H1 (cell line): ENCODE data around the gene LYSET. TPM values are rescaled to one million over a fixed set of nuclear protein-coding genes. Genes with fewer than 3 reads are reported as not detected.

Source experiments
- CTCF ChIA-PET: fragments of 300-600 bp; sonication (Branson Sonifier 250); formaldehyde crosslinking; loops from one replicate; lab custom pipeline; 2021; ENCODE audit not compliant: partially characterized antibody; lab: Charles Lee
- POLR2A ChIA-PET: fragments of 300-600 bp; sonication (Branson Sonifier 250); formaldehyde crosslinking; loops from one replicate; lab custom pipeline; 2021; ENCODE audit warnings: inconsistent platforms; ENCODE audit not compliant: partially characterized antibody; lab: Charles Lee
- DNase-seq, 2 experiments: peaks; one replicate each; pipeline versions ENCODE4 v3.0.0 to v3.0.0-alpha.2; 2010 to 2022; ENCODE audit warnings: low spot score in 2 of 2, low read depth in 1 of 2, mixed read lengths in 1 of 2
- FAIRE-seq: peaks from 2 replicates; lab custom pipeline; 2011; peaks lifted over from hg19 to GRCh38; lab: Jason Lieb, UNC
- H2AFZ ChIP-seq: 2 replicates; pipeline ENCODE4 v1.8.1; 2012; ENCODE audit warnings: low read length, inconsistent platforms
- H2AK5ac ChIP-seq: 2 replicates; pipeline ENCODE4 v1.6.1; 2013; ENCODE audit warnings: low read depth, low read length
- H2BK120ac ChIP-seq: replicated peaks from 2 replicates; pipeline ENCODE3; 2013; ENCODE audit warnings: low read depth, low read length, inconsistent platforms
- H2BK12ac ChIP-seq: 2 replicates; pipeline ENCODE4 v1.6.1; 2013; ENCODE audit warnings: low read depth, low read length
- H2BK15ac ChIP-seq: 2 replicates; pipeline ENCODE4 v1.6.1; 2013; ENCODE audit warnings: low read length
- H2BK20ac ChIP-seq: 2 replicates; pipeline ENCODE4 v1.6.1; 2013; ENCODE audit warnings: low read length
- H2BK5ac ChIP-seq: 2 replicates; pipeline ENCODE4 v1.6.1; 2013; ENCODE audit warnings: low read depth, low read length
- H3K14ac ChIP-seq: 2 replicates; pipeline ENCODE4 v1.6.1; 2013; ENCODE audit warnings: inconsistent platforms; ENCODE audit not compliant: insufficient read length
- H3K18ac ChIP-seq: 2 replicates; pipeline ENCODE4 v1.6.1; 2013; ENCODE audit warnings: low read length; ENCODE audit errors: extremely low read depth
- H3K23ac ChIP-seq: 2 replicates; pipeline ENCODE4 v1.6.1; 2013; ENCODE audit warnings: inconsistent platforms; ENCODE audit not compliant: insufficient read length
- H3K23me2 ChIP-seq: 2 replicates; pipeline ENCODE4 v1.6.1; 2013; ENCODE audit warnings: low read depth, low read length
- H3K27ac ChIP-seq: 2 replicates; pipeline ENCODE4 v1.6.1; 2011; ENCODE audit warnings: low read depth, low read length, inconsistent platforms
- H3K27me3 ChIP-seq, 4 experiments: replicated peaks in 1 of 4; 1 replicate in 1 of 4; 2 replicates in 3 of 4; pipeline versions ENCODE4 v1.6.1 to v1.8.1; 2011 to 2013; ENCODE audit warnings: low read length in 3 of 4, mild to moderate bottlenecking in 3 of 4, inconsistent platforms in 2 of 4, mixed read lengths in 2 of 4, moderate library complexity in 1 of 4; ENCODE audit not compliant: control insufficient read depth in 3 of 4, insufficient read depth in 3 of 4; ENCODE audit errors: extremely low read depth in 1 of 4
- H3K36me3 ChIP-seq, 4 experiments: 2 replicates each; pipeline versions ENCODE4 v1.6.1 to v1.8.1; 2011 to 2013; ENCODE audit warnings: mild to moderate bottlenecking in 4 of 4, low read length in 3 of 4, moderate library complexity in 2 of 4, control low read depth in 1 of 4, inconsistent platforms in 1 of 4; ENCODE audit not compliant: insufficient read depth in 4 of 4, control insufficient read depth in 2 of 4
- H3K4ac ChIP-seq: replicated peaks from 2 replicates; pipeline ENCODE3; 2013; ENCODE audit warnings: low read length, low read depth, mixed read lengths, inconsistent platforms; ENCODE audit not compliant: insufficient read length
- H3K4me1 ChIP-seq, 4 experiments: replicated peaks in 1 of 4; 1 replicate in 1 of 4; 2 replicates in 3 of 4; pipeline versions ENCODE4 v1.6.1 to v1.8.1; 2011 to 2013; ENCODE audit warnings: low read length in 3 of 4, inconsistent platforms in 2 of 4, mixed read lengths in 1 of 4; ENCODE audit not compliant: insufficient read depth in 4 of 4, control insufficient read depth in 3 of 4
- H3K4me2 ChIP-seq, 2 experiments: 2 replicates each; pipeline versions ENCODE4 v1.6.1 to v1.8.1; 2011 to 2013; ENCODE audit warnings: low read depth in 2 of 2, low read length in 2 of 2, control low read depth in 1 of 2, inconsistent platforms in 1 of 2, mild to moderate bottlenecking in 1 of 2; ENCODE audit not compliant: insufficient read depth in 1 of 2
- H3K4me3 ChIP-seq, 4 experiments: fragments of 200-600, 300-600 bp in 1 of 4; sonication (generic), shearing (Covaris generic), sonication (Bioruptor Twin) in 1 of 4; 2 replicates each; pipeline versions ENCODE4 v1.5.1 to v1.8.1; 2011 to 2016; ENCODE audit warnings: low read length in 4 of 4, low read depth in 3 of 4, control low read depth in 2 of 4, inconsistent platforms in 2 of 4, mild to moderate bottlenecking in 2 of 4, mixed read lengths in 1 of 4, moderate library complexity in 1 of 4; ENCODE audit not compliant: insufficient read depth in 2 of 4; ENCODE audit errors: extremely low read depth in 1 of 4
- H3K56ac ChIP-seq: replicated peaks from 2 replicates; pipeline ENCODE3; 2013; ENCODE audit warnings: low read depth, mild to moderate bottlenecking, mixed read lengths, low read length, inconsistent platforms; ENCODE audit not compliant: insufficient read length
- H3K79me1 ChIP-seq: 2 replicates; pipeline ENCODE4 v1.6.1; 2013; ENCODE audit warnings: low read depth, low read length, control low read depth
- H3K79me2 ChIP-seq, 2 experiments: 2 replicates each; pipeline versions ENCODE4 v1.6.1 to v1.8.1; 2012 to 2013; ENCODE audit warnings: low read length in 2 of 2, mild to moderate bottlenecking in 2 of 2, inconsistent platforms in 1 of 2; ENCODE audit not compliant: insufficient read depth in 2 of 2, control insufficient read depth in 1 of 2
- H3K9ac ChIP-seq, 4 experiments: replicated peaks in 1 of 4; 1 replicate in 1 of 4; 2 replicates in 3 of 4; pipeline versions ENCODE4 v1.6.1 to v1.8.1; 2011 to 2013; ENCODE audit warnings: low read depth in 3 of 4, low read length in 3 of 4, control low read depth in 2 of 4, mild to moderate bottlenecking in 2 of 4, moderate library complexity in 2 of 4, inconsistent platforms in 1 of 4; ENCODE audit errors: extremely low read depth in 1 of 4
- H3K9me3 ChIP-seq, 2 experiments: 2 replicates each; pipeline versions ENCODE4 v1.6.1 to v1.8.1; 2012 to 2013; ENCODE audit warnings: mild to moderate bottlenecking in 2 of 2, moderate library complexity in 2 of 2, control low read depth in 1 of 2, inconsistent platforms in 1 of 2, low read depth in 1 of 2, low read length in 1 of 2, mixed read lengths in 1 of 2; ENCODE audit not compliant: insufficient read depth in 2 of 2
- H4K20me1 ChIP-seq, 2 experiments: replicated peaks in 1 of 2; 2 replicates each; pipeline versions ENCODE3 to v1.8.1; 2011 to 2013; ENCODE audit warnings: inconsistent platforms in 2 of 2, low read length in 2 of 2, mild to moderate bottlenecking in 1 of 2; ENCODE audit not compliant: insufficient read depth in 2 of 2, control insufficient read depth in 1 of 2
- H4K5ac ChIP-seq: 2 replicates; pipeline ENCODE4 v1.6.1; 2013; ENCODE audit warnings: low read length, low read depth, mixed read lengths, inconsistent platforms; ENCODE audit not compliant: insufficient read length
- H4K8ac ChIP-seq: 2 replicates; pipeline ENCODE4 v1.8.0; 2013; ENCODE audit warnings: mild to moderate bottlenecking, moderate library complexity, low read length, inconsistent platforms; ENCODE audit not compliant: insufficient read depth; ENCODE audit errors: extremely low read depth
- H4K91ac ChIP-seq: replicated peaks from 2 replicates; pipeline ENCODE3; 2013; ENCODE audit warnings: low read length, mixed read lengths, inconsistent platforms; ENCODE audit not compliant: insufficient read length
- BACH1 ChIP-seq: IDR thresholded peaks from 2 replicates; pipeline ENCODE4 v1.6.1; 2012; ENCODE audit warnings: low read length, improper control_type of control experiment
- CHD1 ChIP-seq: IDR thresholded peaks from 2 replicates; pipeline ENCODE4 v1.6.1; 2012; ENCODE audit warnings: low read depth, low read length, improper control_type of control experiment
- EP300 ChIP-seq, 2 experiments: IDR thresholded peaks; 1 replicate in 1 of 2; 2 replicates in 1 of 2; pipeline ENCODE4 v1.6.1; 2011 to 2012; ENCODE audit warnings: low read depth in 2 of 2, low read length in 2 of 2, mild to moderate bottlenecking in 2 of 2, borderline replicate concordance in 1 of 2, inconsistent platforms in 1 of 2, moderate library complexity in 1 of 2
- EZH2 ChIP-seq: fragments of 200-600 bp; sonication (generic); IDR thresholded peaks from 2 replicates; pipeline ENCODE4 v1.7.1; 2012; ENCODE audit warnings: low read depth, mild to moderate bottlenecking, moderate library complexity, low read length, inconsistent platforms; ENCODE audit not compliant: severe bottlenecking
- FOSL1 ChIP-seq: IDR thresholded peaks from 2 replicates; pipeline ENCODE4 v1.6.1; 2011; ENCODE audit warnings: mild to moderate bottlenecking, low read depth, low read length, moderate library complexity; ENCODE audit not compliant: insufficient read depth
- JUN ChIP-seq: IDR thresholded peaks from 2 replicates; pipeline ENCODE4 v1.6.1; 2011; ENCODE audit warnings: low read depth, mild to moderate bottlenecking, improper control_type of control experiment, low read length
- JUND ChIP-seq: IDR thresholded peaks from 2 replicates; pipeline ENCODE4 v1.6.1; 2011; ENCODE audit warnings: mild to moderate bottlenecking, improper control_type of control experiment, low read length
- KDM5A ChIP-seq: fragments of 200-600 bp; IDR thresholded peaks from 2 replicates; pipeline ENCODE4 v1.7.1; 2012; ENCODE audit warnings: mild to moderate bottlenecking, low read length, inconsistent platforms, mixed read lengths
- NRF1 ChIP-seq: IDR thresholded peaks from 2 replicates; pipeline ENCODE4 v1.6.1; 2011; ENCODE audit warnings: mild to moderate bottlenecking, low read depth, low read length, improper control_type of control experiment
- RFX5 ChIP-seq: IDR thresholded peaks from 2 replicates; pipeline ENCODE4 v1.6.1; 2011; ENCODE audit warnings: low read depth, low read length, improper control_type of control experiment, borderline replicate concordance
- SAP30 ChIP-seq: fragments of 300-600 bp; sonication (generic); IDR thresholded peaks from 2 replicates; pipeline ENCODE4 v1.7.1; 2012; ENCODE audit warnings: low read length, moderate library complexity, mild to moderate bottlenecking, inconsistent platforms; ENCODE audit not compliant: insufficient read depth, insufficient replicate concordance
- SRF ChIP-seq: IDR thresholded peaks from 2 replicates; pipeline ENCODE4 v1.6.1; 2011; ENCODE audit warnings: mild to moderate bottlenecking, low read depth, low read length, moderate library complexity
- TBP ChIP-seq: IDR thresholded peaks from 2 replicates; pipeline ENCODE4 v1.6.1; 2011; ENCODE audit warnings: low read depth, low read length, improper control_type of control experiment
- YY1 ChIP-seq: IDR thresholded peaks from 2 replicates; pipeline ENCODE4 v1.6.1; 2011; ENCODE audit warnings: low read depth, mild to moderate bottlenecking, low read length
- WGBS, 2 experiments: shearing (Covaris generic) in 1 of 2; methylation state at CpG; one replicate each; pipeline versions ENCODE4 v1.1.6 to v1.1.7; 2013 to 2015; ENCODE audit warnings: low lambda C conversion rate in 2 of 2, mixed read lengths in 2 of 2, inconsistent platforms in 1 of 2, low coverage in 1 of 2, missing lambda C conversion rate in 1 of 2; ENCODE audit not compliant: insufficient replicate concordance in 2 of 2, insufficient coverage in 1 of 2, insufficient read length in 1 of 2; ENCODE audit errors: extremely low coverage in 1 of 2, missing lambda C conversion rate in 1 of 2; 5-methylcytosine and 5-hydroxymethylcytosine counted together
- polyA plus RNA-seq, 7 experiments: library from polyadenylated mRNA; depleted of rRNA in 3 of 7; stranded (reverse) in 5 of 7; unstranded in 2 of 7; fragments of >200 nt in 5 of 7; fragments of 200-250 nt in 2 of 7; gene quantifications; 1 replicate in 5 of 7; 2 replicates in 1 of 7; 4 replicates in 1 of 7; pipeline versions ENCODE4 v1.2.1 to v1.2.3, GENCODE V29; 2011 to 2013; ENCODE audit warnings: missing spikeins in 2 of 7, mixed read lengths in 2 of 7
- total RNA-seq: library from RNA; stranded (reverse); fragmentation: NEBNext Ultra II Directional; extraction: Animal tissue kit (Norgen Biotek cat#: 25700); gene quantifications from 2 replicates; pipeline ENCODE4 v1.2.1, GENCODE V29; 2021
- TF ChIP-seq, protein P1 (sequence below): IDR thresholded peaks from 2 replicates; pipeline ENCODE4 v1.6.1; 2012; ENCODE audit warnings: inconsistent platforms

Gene LYSET
- total and polyA plus RNA-seq, 2 of the 8 experiments (the other 6 are each of a cell fraction or from before 2014, with no cell fraction given): 26.2 to 26.9 TPM

DNA sequence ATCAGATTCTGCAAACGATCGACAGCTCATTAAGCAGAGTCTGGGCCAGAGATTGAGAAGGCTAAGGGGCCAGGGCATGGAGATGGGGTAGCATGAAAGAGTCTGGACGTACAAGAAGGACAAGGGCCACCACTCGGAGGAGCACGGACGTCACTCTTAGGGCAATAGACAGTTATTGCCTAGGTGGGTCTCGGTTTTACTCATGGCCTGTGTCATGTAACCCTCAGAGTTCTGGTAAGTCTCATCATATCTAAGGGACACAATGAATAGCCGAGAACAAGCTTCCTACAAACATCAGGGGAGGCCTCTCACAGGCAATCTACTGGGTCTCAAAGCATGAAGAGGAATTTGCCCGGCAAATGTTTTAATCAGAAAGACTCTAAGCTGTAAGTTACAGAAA, 39.0 kb upstream of the LYSET start:
- Histone ChIP-seq H3K27me3 (no peaks in the 10 kb centered on the region; a peak in 1 of 7 replicates), H3K9ac (no peak overlapping the region), H3K23ac (no peak overlapping the region), H3K56ac (no peak overlapping the region), H3K4me2 (no peak overlapping the region), H3K4me3 (no peak overlapping the region), H3K36me3 (no peaks in the 10 kb centered on the region), H3K4me1 (0 out of 7 replicates have a peak, but pooled peaks cover 0 to 3% (median 0%) of the 10 kb centered on the region in 4 experiments), H4K8ac (no peak overlapping the region), H2AK5ac (no peak overlapping the region), H2BK12ac (no peak overlapping the region), H2BK120ac (no peak overlapping the region), H2BK5ac (no peak overlapping the region), H3K23me2 (no peaks in the 10 kb centered on the region), H3K27ac (no peak overlapping the region), H3K79me2 (no peaks in the 10 kb centered on the region), H2AFZ (no peak overlapping the region), H3K79me1 (no peaks in the 10 kb centered on the region), H4K91ac (no peak overlapping the region), H2BK20ac (no peak overlapping the region), H2BK15ac (no peak overlapping the region), H4K20me1 (no peaks in the 10 kb centered on the region), H3K18ac (no peak overlapping the region), H3K9me3 (no peaks in the 10 kb centered on the region), H3K14ac (no peak overlapping the region), H4K5ac (no peak overlapping the region), H3K4ac (no peak overlapping the region)
- CTCF ChIA-PET: interaction anchor here (0.6 to 2.9 kb wide), 4 partner anchors 14 to 35 kb away, joined by 3 to 13 read pairs (median 6); no protein-coding TSS in a partner anchor
- no peak for DNase-seq
- no peak for FAIRE-seq
- POLR2A ChIA-PET: no interaction called here
- 93% methylated on average over 9 of the region's 9 CpGs; no CpG with 5 or more reads in 1 of the 2 experiments for WGBS, 2 experiments
- TF ChIP-seq, protein P1, sequence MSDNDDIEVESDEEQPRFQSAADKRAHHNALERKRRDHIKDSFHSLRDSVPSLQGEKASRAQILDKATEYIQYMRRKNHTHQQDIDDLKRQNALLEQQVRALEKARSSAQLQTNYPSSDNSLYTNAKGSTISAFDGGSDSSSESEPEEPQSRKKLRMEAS: no peak
- TF ChIP-seq YY1 (no peak), RFX5 (no peak), NRF1 (no peak), FOSL1 (no peak), TBP (no peak), CHD1 (no peak), KDM5A (no peak), JUN (no peak), SRF (no peak), EZH2 (no peak), EP300 (IDR thresholded peaks at IDR 0.05; ENCODE audit: borderline replicate concordance in 1 of 2, low read depth in 2 of 2, low read length in 2 of 2) (no peak), JUND (no peak), BACH1 (no peak), SAP30 (no peak)
